ENCODE measurements around the gene ANKFY1. TPM values are rescaled to one million over a fixed set of nuclear protein-coding genes. Genes with fewer than 3 reads are reported as not detected.

Gene ANKFY1
- total and polyA plus RNA-seq, 9 of the 15 experiments (the other 6 are each of a cell fraction or from before 2014, with no cell fraction given) = 4.3 to 25.6 (median 12.2) TPM

DNA sequence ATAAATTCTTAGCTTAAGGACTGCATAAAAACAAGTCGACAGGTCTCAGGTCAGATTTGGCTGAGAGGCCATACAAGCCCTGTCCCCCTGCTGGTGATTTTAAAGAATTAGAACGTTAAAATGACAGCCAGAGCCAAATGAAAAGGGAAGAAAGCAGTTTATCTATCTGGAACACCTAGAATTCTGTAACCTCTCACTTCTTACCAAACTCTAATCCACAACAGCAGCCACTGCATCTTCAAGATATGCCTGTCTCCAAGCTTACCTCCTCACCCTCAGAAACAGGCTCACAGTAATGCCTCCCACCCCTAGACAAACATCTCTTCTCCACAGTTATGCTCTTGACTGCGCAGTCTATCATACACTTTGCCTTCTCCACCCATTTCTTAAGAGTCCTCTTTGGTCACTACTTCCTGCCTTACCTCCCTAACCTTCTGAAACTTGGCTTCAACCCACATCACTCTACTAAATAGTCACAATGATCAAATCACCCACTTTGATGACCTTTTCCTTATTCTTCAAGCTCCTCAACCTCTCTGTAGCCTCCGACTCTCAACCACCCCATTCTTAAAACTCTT, 14.2 kb downstream of the ANKFY1 start (continued):
- no peak for TF ChIP-seq POLR3G (IDR thresholded peaks at IDR 0.05; ENCODE audit: extremely low read depth, insufficient read length, insufficient replicate concordance)
- no peak for TF ChIP-seq NFE2 (IDR thresholded peaks at IDR 0.05; ENCODE audit: low read depth)
- no peak for TF ChIP-seq ARID4B (CRISPR knock-in tag; IDR thresholded peaks at IDR 0.05)
- TF ChIP-seq NCOA2 (IDR thresholded peaks at IDR 0.05; ENCODE audit: partially characterized antibody in 2 of 2) = peak in 1 of 2 experiments; percentile 24
- no peak for TF ChIP-seq CCAR2 (IDR thresholded peaks at IDR 0.05; ENCODE audit: low read depth, low read length)
- TF ChIP-seq ZNF436 (CRISPR knock-in tag; IDR thresholded peaks at IDR 0.05) = no peak
- TF ChIP-seq ZC3H11A (IDR thresholded peaks at IDR 0.05; ENCODE audit: low read depth, low read length) = no peak
- no peak for TF ChIP-seq SMAD3 (CRISPR knock-in tag; conservative IDR thresholded peaks at IDR 0.05)
- no peak for TF ChIP-seq ZNF561 (CRISPR knock-in tag; conservative IDR thresholded peaks at IDR 0.05)
- TF ChIP-seq THRAP3 (IDR thresholded peaks at IDR 0.05; ENCODE audit: borderline replicate concordance) = no peak
- no peak for TF ChIP-seq SREBF2 (CRISPR knock-in tag; IDR thresholded peaks at IDR 0.05)
- TF ChIP-seq TEAD1 (CRISPR knock-in tag; IDR thresholded peaks at IDR 0.05) = no peak; a peak in 1 of 4 replicates
- TF ChIP-seq RREB1 (CRISPR knock-in tag; IDR thresholded peaks at IDR 0.05) = no peak
- TF ChIP-seq MYNN (IDR thresholded peaks at IDR 0.05) = peak; percentile 95
- no peak for TF ChIP-seq MYNN (CRISPR knock-in tag; IDR thresholded peaks at IDR 0.05)
- TF ChIP-seq MTA1 (IDR thresholded peaks at IDR 0.05; ENCODE audit: borderline replicate concordance) = 0 out of 2 replicates have a peak, but pooled peaks have one; percentile 54
- no peak for TF ChIP-seq RHOXF2B (CRISPR knock-in tag; conservative IDR thresholded peaks at IDR 0.05)

Measured in K562 (cell line).